Thyroid gland (tissue), 4 donors: ENCODE results near the gene MORF4L1. TPM values are rescaled to one million over a fixed set of nuclear protein-coding genes. Genes with fewer than 3 reads are reported as not detected.

Experiments
- DNase-seq, 2 donors: peaks; one replicate each; pipeline ENCODE4 v3.0.0-alpha.2; 2019
- H3K27ac ChIP-seq, 3 donors: fragments of 200-600 bp; sonication (generic); 1 replicate in 2 of 3; 2 replicates in 1 of 3; pipeline ENCODE4 v1.5.1; 2016 to 2019; ENCODE audit warnings: mild to moderate bottlenecking in 1 of 3, moderate library complexity in 1 of 3
- H3K27me3 ChIP-seq: fragments of 200-600 bp; sonication (generic); one replicate; pipeline ENCODE4 v1.5.1; 2019
- H3K36me3 ChIP-seq, 2 donors: fragments of 200-600 bp; sonication (generic); one replicate each; pipeline ENCODE4 v1.5.1; 2016 to 2019
- H3K4me1 ChIP-seq, 2 donors: fragments of 200-600 bp; sonication (generic); one replicate each; pipeline ENCODE4 v1.5.1; 2017 to 2019
- H3K4me3 ChIP-seq, 3 donors: fragments of 200-600 bp; sonication (generic); replicated peaks in 1 of 3; 1 replicate in 2 of 3; 2 replicates in 1 of 3; pipeline ENCODE4 v1.5.1; 2016; ENCODE audit warnings: mild to moderate bottlenecking in 1 of 3
- H3K9me3 ChIP-seq: fragments of 200-600 bp; sonication (generic); one replicate; pipeline ENCODE4 v1.5.1; 2017
- CTCF ChIP-seq, 6 experiments: fragments of 200-600 bp in 3 of 6; fragments of 450-650 bp in 3 of 6; sonication (generic) in 3 of 6; IDR thresholded peaks; one replicate each; pipeline ENCODE4 v1.5.1; 2016 to 2019; ENCODE audit warnings: antibody characterized with exemption in 6 of 6, mild to moderate bottlenecking in 2 of 6, inconsistent platforms in 1 of 6, moderate library complexity in 1 of 6
- POLR2A ChIP-seq, 2 donors: fragments of 450-650 bp; IDR thresholded peaks; one replicate each; pipeline ENCODE4 v1.6.1; 2017; ENCODE audit warnings: antibody characterized with exemption in 2 of 2, mild to moderate bottlenecking in 2 of 2, moderate library complexity in 1 of 2
- WGBS, 2 donors: methylation state at CpG; one replicate each; pipeline ENCODE4 v1.1.5; 2017; 5-methylcytosine and 5-hydroxymethylcytosine counted together
- intact Hi-C: fragments of 100-400 bp; cut with DNase I; formaldehyde crosslinking; loops from one replicate; pipeline ENCODE4 v1.15.1; 2023
- total RNA-seq, 4 donors: library from RNA; depleted of rRNA; stranded (reverse); fragments of >200 nt; gene quantifications; one replicate each; pipeline ENCODE4 v1.2.3, GENCODE V29; 2016

The MORF4L1 gene
- total RNA-seq, 4 donors from 2014 or later: 264 to 326 (median 298) TPM

- DNase-seq: no peak
- 85 to 89% methylated on average over 7 of the region's 7 CpGs for WGBS, 2 donors
- TF ChIP-seq POLR2A (IDR thresholded peaks at IDR 0.05) (no peak), CTCF (IDR thresholded peaks at IDR 0.05) (no peak)
- Histone ChIP-seq H3K4me3 (no peak overlapping the region), H3K9me3 (no peaks in the 10 kb centered on the region), H3K4me1 (peaks cover 9 to 31% of the 10 kb centered on the region in 2 donors), H3K27me3 (no peaks in the 10 kb centered on the region), H3K27ac (no peak overlapping the region), H3K36me3 (peaks cover 9 to 21% of the 10 kb centered on the region in 2 donors)
- intact Hi-C loops: no loop called here
Observed at GRCh38 chr15:78910271-78910670, 37.6 kb downstream of the MORF4L1 start.

- intact Hi-C loops: no loop called here
- H3K4me1 ChIP-seq: peaks cover 4 to 29% of the 10 kb centered on the region in 2 donors
- no peak overlapping the region for H3K4me3 ChIP-seq
- DNase-seq: no peak
- peaks cover 4 to 13% of the 10 kb centered on the region in 2 donors for H3K36me3 ChIP-seq
- no peak for TF ChIP-seq CTCF (IDR thresholded peaks at IDR 0.05)
- no peak for TF ChIP-seq POLR2A (IDR thresholded peaks at IDR 0.05)
- no peaks in the 10 kb centered on the region for H3K27me3 ChIP-seq
- WGBS, 2 donors: 92 to 93% methylated on average over 2 of the region's 2 CpGs
- no peaks in the 10 kb centered on the region for H3K9me3 ChIP-seq
- no peak overlapping the region for H3K27ac ChIP-seq
Observed at GRCh38 chr15:78912316-78912715, 39.6 kb downstream of the MORF4L1 start.

- Histone ChIP-seq H3K36me3 (peaks cover 3 to 12% of the 10 kb centered on the region in 2 donors), H3K4me1 (peaks cover 4 to 29% of the 10 kb centered on the region in 2 donors), H3K27ac (no peak overlapping the region), H3K9me3 (no peaks in the 10 kb centered on the region), H3K4me3 (no peak overlapping the region), H3K27me3 (no peaks in the 10 kb centered on the region)
- DNase-seq: no peak
- TF ChIP-seq POLR2A (IDR thresholded peaks at IDR 0.05): no peak
- TF ChIP-seq CTCF (IDR thresholded peaks at IDR 0.05): no peak
- intact Hi-C loops: no loop called here
- 94 to 96% methylated on average over 3 of the region's 3 CpGs for WGBS, 2 donors
Observed at GRCh38 chr15:78913012-78913411, 40.3 kb downstream of the MORF4L1 start.

GRCh38 chr15:78914027-78914764 lies 41.5 kb downstream of the MORF4L1 start:
- TF ChIP-seq POLR2A (IDR thresholded peaks at IDR 0.05): no peak
- peak in 3 of 6 experiments; percentile 26 to 37 (median 32) for TF ChIP-seq CTCF (IDR thresholded peaks at IDR 0.05)
- intact Hi-C loops: no loop called here
- Histone ChIP-seq H3K27me3 (no peaks in the 10 kb centered on the region), H3K36me3 (peaks cover 2 to 12% of the 10 kb centered on the region in 2 donors), H3K9me3 (no peaks in the 10 kb centered on the region), H3K27ac (peak overlapping the region in 1 of 3 donors; percentile 24), H3K4me1 (peaks cover 4 to 29% of the 10 kb centered on the region in 2 donors), H3K4me3 (no peak overlapping the region)
- no peak for DNase-seq
- WGBS, 2 donors: 68 to 80% methylated on average over 11 to 13 of the region's 13 CpGs

- Histone ChIP-seq H3K27ac (peak overlapping the region in 1 of 3 donors; percentile 36), H3K4me1 (peaks cover 4 to 29% of the 10 kb centered on the region in 2 donors), H3K4me3 (no peak overlapping the region), H3K36me3 (peaks cover 0 to 5% of the 10 kb centered on the region in 2 donors), H3K27me3 (no peaks in the 10 kb centered on the region), H3K9me3 (no peaks in the 10 kb centered on the region)
- WGBS, 2 donors: 84 to 92% methylated on average over 9 to 12 of the region's 12 CpGs
- intact Hi-C loops: no loop called here
- TF ChIP-seq CTCF (IDR thresholded peaks at IDR 0.05): no peak
- TF ChIP-seq POLR2A (IDR thresholded peaks at IDR 0.05): no peak
- no peak for DNase-seq
Observed at GRCh38 chr15:78915341-78916087, 42.8 kb downstream of the MORF4L1 start.
